IPS-NIHi7 (cell line): ENCODE results near the gene SERINC5.
"Not testable (repeated sequence)": the region's sequence is repeated elsewhere in the genome, so short reads cannot be mapped to it uniquely, and the experiment has no call there.

Experiments used
- DNase-seq: peaks from one replicate; pipeline ENCODE4 v3.0.0; 2012; ENCODE audit warnings: mixed read lengths; ENCODE audit errors: extremely low spot score

The SERINC5 gene

DNA sequence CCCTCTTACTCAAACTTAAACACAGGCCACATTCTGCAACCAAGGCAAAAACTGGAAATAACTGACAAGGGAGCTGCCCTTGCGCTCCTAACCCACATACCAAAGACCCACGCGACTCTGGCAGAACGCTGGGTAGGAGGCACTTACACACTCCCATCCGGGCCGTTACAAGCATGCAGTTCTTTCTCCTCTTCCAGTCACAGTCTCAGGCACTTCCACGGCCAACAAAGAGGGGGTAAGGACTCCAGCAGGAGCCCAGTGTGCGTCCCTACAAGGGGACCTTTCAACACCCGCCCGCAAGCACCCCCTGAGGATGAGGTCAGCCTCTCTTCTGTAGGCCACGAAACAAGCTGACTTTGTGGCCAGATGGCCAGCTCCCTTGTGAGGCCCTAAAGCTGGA, 57.4 kb downstream of the SERINC5 start:
- DNase-seq: no peak

- DNase-seq: no peak
Observed at GRCh38 chr5:80195837-80196400, 59.9 kb downstream of the SERINC5 start.

- no peak for DNase-seq
Observed at GRCh38 chr5:80194468-80194867, 61.4 kb downstream of the SERINC5 start.

DNA sequence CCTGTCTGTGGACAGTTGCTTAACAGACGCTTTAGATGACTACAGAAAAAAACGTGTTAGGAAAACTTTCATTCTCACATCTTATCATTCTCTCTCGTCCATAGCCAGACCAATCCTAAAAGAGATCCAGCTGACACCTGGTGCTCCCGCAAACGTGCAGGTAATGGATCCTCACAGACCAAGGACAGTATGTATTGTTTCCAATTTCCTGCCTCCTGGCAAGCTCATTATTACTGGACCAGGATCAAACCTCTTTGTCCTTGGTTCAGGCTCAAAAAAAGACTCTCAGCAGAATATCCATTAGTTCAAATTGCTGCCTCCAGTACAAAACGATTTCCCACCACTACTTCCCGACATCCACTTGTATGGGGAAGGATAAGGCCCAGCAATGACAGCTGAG, 62.4 kb downstream of the SERINC5 start:
- no peak for DNase-seq

- no peak for DNase-seq
Observed at GRCh38 chr5:80192507-80193241, 63.2 kb downstream of the SERINC5 start.

- DNase-seq: peak; percentile 28
Observed at GRCh38 chr5:80191991-80192398, 63.9 kb downstream of the SERINC5 start.

DNA sequence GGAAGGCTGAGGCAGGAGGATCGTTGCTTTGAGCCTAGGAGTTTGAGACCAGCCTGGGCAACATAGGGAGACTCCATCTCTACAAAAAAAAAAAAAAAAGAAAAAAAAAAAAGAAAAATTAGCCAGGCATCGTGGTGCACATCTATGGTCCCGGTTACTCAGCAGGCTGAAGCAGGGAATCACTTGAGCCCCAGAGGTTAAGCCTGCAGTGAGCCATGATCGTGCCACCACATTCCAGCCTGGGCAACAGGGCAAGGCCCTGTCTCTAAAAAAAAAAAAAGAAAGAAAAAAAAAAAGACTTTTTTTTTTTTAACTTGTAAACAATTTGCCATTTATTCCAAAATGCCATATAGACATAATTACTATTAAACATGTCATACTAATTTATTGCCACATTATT, 64.5 kb downstream of the SERINC5 start:
- no peak for DNase-seq

DNA sequence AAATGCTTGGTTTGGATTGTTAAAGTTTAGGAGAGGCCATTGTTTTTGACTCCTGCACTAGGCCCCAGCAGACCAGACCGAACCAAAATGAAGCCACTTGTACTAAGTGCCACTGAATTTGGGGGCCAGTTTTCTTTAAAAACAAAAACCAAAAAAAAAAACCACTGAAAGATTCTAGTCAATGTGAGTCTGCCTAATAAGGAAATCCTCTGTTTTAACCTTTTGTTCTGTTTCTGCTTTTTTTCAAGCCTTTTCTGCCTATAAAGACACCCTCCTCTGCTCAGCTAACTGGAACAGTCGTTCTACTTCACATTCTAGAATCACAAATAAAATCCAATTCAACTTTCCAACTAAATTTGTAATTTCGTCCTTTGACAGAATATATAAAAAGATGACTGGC, 64.9 kb downstream of the SERINC5 start:
- no peak for DNase-seq

DNA sequence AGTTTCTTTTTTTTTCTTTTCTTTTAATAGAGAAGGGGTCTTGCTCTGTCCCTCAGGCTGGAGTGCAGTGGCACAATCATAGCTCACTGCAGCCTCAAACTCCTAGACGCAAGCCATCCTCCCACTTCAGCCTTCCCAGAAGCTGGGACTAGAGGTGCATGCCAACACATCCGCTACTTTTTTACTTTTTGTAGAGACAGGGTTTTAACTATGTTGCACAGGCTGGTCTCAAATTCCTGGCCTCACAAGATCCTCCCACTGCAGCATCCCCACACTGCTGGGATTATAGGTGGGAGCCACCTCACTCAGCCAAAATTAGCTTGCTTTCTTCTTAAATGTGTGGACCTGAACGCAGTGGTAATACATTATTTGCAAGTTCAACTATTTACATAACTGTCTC, 66.1 kb downstream of the SERINC5 start:
- no peak for DNase-seq

GRCh38 chr5:80189201-80189600, 66.6 kb downstream of the SERINC5 start:
- peak; percentile 26 for DNase-seq

- no peak for DNase-seq
Observed at GRCh38 chr5:80187421-80188090, 68.3 kb downstream of the SERINC5 start.

DNA sequence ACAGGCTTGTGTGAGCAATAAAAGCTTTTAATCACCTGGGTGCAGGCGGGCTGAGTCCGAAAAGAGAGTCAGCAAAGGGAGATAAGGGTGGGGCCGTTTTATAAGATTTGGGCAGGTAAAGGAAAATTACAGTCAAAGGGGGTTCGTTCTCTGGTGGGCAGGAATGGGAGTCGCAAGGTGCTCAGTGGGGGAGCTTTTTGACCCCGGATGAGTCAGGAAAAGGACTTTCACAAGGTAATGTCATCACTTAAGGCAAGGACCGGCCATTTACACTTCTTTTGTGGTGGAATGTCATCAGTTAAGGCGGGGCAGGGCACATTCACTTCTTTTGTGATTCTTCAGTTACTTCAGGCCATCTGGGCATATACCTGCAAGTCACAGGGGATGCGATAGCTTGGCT, 70.3 kb downstream of the SERINC5 start:
- not testable (repeated sequence) for DNase-seq

GRCh38 chr5:80185095-80185494, 70.8 kb downstream of the SERINC5 start:
- DNase-seq: no peak

GRCh38 chr5:80184235-80185023, 71.4 kb downstream of the SERINC5 start:
- peak; percentile 64 for DNase-seq

DNA sequence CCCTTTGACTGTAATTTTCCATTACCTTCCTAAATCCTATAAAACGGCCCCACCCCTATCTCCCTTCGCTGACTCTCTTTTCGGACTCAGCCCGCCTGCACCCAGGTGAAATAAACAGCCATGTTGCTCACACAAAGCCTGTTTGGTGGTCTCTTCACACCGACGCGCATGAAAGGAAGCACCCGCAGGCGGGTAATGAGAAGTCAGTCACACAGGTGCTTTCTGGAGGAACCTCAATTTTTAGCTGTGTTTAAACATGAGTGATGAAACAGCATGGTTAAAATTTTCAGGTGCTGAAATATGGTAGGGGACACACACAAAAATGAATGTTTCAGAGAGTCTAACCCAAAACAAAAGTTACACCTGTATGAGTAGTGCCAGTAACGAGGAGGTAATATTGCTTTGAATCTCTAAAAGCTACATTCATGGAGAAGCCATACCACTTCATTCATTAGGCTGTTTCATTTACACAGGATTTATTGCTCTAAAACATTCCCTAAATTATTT, 72.1 kb downstream of the SERINC5 start:
- not testable (repeated sequence) for DNase-seq

- DNase-seq: no peak
Observed at GRCh38 chr5:80182809-80183580, 72.9 kb downstream of the SERINC5 start.

GRCh38 chr5:80181618-80182211, 74.1 kb downstream of the SERINC5 start:
- DNase-seq: no peak

- no peak for DNase-seq
Observed at GRCh38 chr5:80177236-80177635, 78.6 kb downstream of the SERINC5 start.

GRCh38 chr5:80175337-80175736, 80.5 kb downstream of the SERINC5 start:
- DNase-seq: no peak

DNA sequence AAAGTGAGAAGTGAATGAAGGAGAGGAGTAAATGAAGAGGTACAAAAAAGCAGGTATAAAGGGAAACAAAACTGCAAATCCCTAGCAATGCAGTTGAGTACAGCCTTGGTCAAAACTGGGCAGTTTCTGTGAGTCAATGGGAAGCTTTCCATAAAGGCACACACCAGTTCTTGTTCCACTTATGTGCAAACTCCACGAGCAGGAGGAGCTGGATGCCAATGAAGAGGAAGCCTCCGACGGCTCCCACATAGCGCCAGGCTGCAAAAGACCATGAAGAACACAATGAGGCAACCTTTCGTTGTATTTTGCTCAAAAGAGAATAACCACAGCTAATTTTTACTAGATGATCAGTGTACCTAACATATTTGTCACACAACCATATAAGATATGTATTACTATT, 81.1 kb downstream of the SERINC5 start:
- no peak for DNase-seq
